Stomach (tissue), 9 donors: ENCODE measurements around the gene GPBP1. TPM values are rescaled to one million over a fixed set of nuclear protein-coding genes. Genes with fewer than 3 reads are reported as not detected.
"Not testable (repeated sequence)": the region's sequence is repeated elsewhere in the genome, so short reads cannot be mapped to it uniquely, and the experiment has no call there.

Experiments
- DNase-seq, 2 donors: peaks; one replicate each; pipeline versions ENCODE4 v3.0.0 to v3.0.0-alpha.2; 2013 to 2019
- H3K27ac ChIP-seq, 5 donors: fragments of 200-600 bp in 4 of 5; sonication (generic) in 4 of 5; one replicate each; pipeline ENCODE4 v1.5.1; 2013 to 2019; ENCODE audit warnings: mild to moderate bottlenecking in 1 of 5, moderate library complexity in 1 of 5
- H3K27me3 ChIP-seq, 3 donors: fragments of 200-600 bp; sonication (generic); one replicate each; pipeline ENCODE4 v1.5.1; 2017 to 2019; ENCODE audit warnings: mixed run types in 1 of 3
- H3K36me3 ChIP-seq, 4 donors: fragments of 200-600 bp; sonication (generic); 1 replicate in 3 of 4; 2 replicates in 1 of 4; pipeline ENCODE4 v1.5.1; 2016 to 2019
- H3K4me1 ChIP-seq, 4 donors: fragments of 200-600 bp; sonication (generic); one replicate each; pipeline ENCODE4 v1.5.1; 2016 to 2019
- H3K4me3 ChIP-seq, 4 donors: fragments of 200-600 bp; sonication (generic) in 3 of 4; one replicate each; pipeline ENCODE4 v1.5.1; 2016 to 2019; ENCODE audit warnings: mild to moderate bottlenecking in 1 of 4
- H3K9me3 ChIP-seq, 4 donors: fragments of 200-600 bp; sonication (generic); one replicate each; pipeline ENCODE4 v1.5.1; 2016 to 2019
- EP300 ChIP-seq: sonication (generic); formaldehyde crosslinking; IDR thresholded peaks from one replicate; pipeline ENCODE4 v1.6.1; 2017; ENCODE audit warnings: antibody characterized with exemption
- POLR2A ChIP-seq, 4 donors: fragments of 450-650 bp; IDR thresholded peaks; one replicate each; pipeline ENCODE4 v1.6.1; 2016; ENCODE audit warnings: antibody characterized with exemption in 4 of 4, control low read depth in 2 of 4, mild to moderate bottlenecking in 1 of 4, moderate library complexity in 1 of 4
- POLR2AphosphoS5 ChIP-seq, 3 donors: sonication (generic); formaldehyde crosslinking; IDR thresholded peaks; one replicate each; pipeline ENCODE4 v1.6.1; 2016; ENCODE audit warnings: antibody characterized with exemption in 3 of 3
- WGBS, 5 donors: extraction: QIAGEN DNeasy Blood & Tissue Kit in 3 of 5; methylation state at CpG; one replicate each; pipeline versions ENCODE4 v1.1.5 to v1.1.7; 2013 to 2018; 5-methylcytosine and 5-hydroxymethylcytosine counted together
- intact Hi-C: fragments of 100-400 bp; cut with DNase I; formaldehyde crosslinking; loops from one replicate; pipeline ENCODE4 v1.15.1; 2023; ENCODE audit warnings: low total_unique reads
- polyA plus RNA-seq, 3 donors: library from polyadenylated mRNA; stranded (reverse); fragments of 200-250 nt; gene quantifications; one replicate each; pipeline ENCODE4 v1.2.3, GENCODE V29; 2013
- total RNA-seq, 5 donors: library from RNA; depleted of rRNA; stranded (reverse); fragments of >200 nt; gene quantifications; one replicate each; pipeline versions ENCODE4 v1.1.0 to v1.2.3, GENCODE V29; 2014 to 2016
- TF ChIP-seq, protein P1 (sequence below), 7 experiments: fragments of 450-650 bp in 4 of 7; fragments of 200-600 bp in 3 of 7; sonication (generic) in 3 of 7; IDR thresholded peaks; one replicate each; pipeline ENCODE4 v1.5.1; 2016 to 2019; ENCODE audit warnings: antibody characterized with exemption in 7 of 7, control low read depth in 2 of 7, mild to moderate bottlenecking in 1 of 7
- donor health status: healthy with polysubstance abuse.
- donor health status: Bipolar disorder and iron deficiency.
- donor health status: healthy.

GPBP1 gene
- total and polyA plus RNA-seq, 8 donors: 29.8 to 155 (median 54.6) TPM

DNA sequence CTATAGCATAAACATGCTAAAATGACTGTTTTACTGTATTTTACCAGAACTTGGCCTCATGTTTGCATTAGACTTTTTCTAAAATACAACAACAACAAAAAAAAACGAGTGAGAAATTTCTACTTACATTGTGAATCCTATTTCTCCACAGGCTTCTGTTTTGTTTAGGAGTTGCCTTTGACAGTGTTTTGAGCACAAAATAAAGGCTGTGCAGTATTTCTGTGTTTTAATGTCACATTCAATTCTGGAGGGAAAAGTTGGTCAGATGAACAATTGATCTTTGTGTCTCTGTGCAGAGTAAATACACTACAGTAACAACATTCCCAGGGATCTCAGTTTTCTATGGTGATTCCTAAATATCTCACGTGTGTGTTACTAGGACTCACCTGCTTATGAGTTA lies 131.1 kb downstream of the GPBP1 start:
- Histone ChIP-seq H3K27me3 (no peaks in the 10 kb centered on the region), H3K36me3 (no peaks in the 10 kb centered on the region), H3K4me3 (no peak overlapping the region), H3K4me1 (no peaks in the 10 kb centered on the region), H3K9me3 (peaks cover 0 to 15% (median 2%) of the 10 kb centered on the region in 4 donors), H3K27ac (no peak overlapping the region)
- WGBS, 5 donors: 56 to 75% (median 61%) methylated on average over 2 of the region's 2 CpGs
- TF ChIP-seq POLR2A (IDR thresholded peaks at IDR 0.05) (no peak), POLR2AphosphoS5 (IDR thresholded peaks at IDR 0.05) (no peak), EP300 (no peak)
- TF ChIP-seq, protein P1, sequence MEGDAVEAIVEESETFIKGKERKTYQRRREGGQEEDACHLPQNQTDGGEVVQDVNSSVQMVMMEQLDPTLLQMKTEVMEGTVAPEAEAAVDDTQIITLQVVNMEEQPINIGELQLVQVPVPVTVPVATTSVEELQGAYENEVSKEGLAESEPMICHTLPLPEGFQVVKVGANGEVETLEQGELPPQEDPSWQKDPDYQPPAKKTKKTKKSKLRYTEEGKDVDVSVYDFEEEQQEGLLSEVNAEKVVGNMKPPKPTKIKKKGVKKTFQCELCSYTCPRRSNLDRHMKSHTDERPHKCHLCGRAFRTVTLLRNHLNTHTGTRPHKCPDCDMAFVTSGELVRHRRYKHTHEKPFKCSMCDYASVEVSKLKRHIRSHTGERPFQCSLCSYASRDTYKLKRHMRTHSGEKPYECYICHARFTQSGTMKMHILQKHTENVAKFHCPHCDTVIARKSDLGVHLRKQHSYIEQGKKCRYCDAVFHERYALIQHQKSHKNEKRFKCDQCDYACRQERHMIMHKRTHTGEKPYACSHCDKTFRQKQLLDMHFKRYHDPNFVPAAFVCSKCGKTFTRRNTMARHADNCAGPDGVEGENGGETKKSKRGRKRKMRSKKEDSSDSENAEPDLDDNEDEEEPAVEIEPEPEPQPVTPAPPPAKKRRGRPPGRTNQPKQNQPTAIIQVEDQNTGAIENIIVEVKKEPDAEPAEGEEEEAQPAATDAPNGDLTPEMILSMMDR (IDR thresholded peaks at IDR 0.05): no peak
- no peak for DNase-seq
- intact Hi-C loops: loop anchor here (5.0 to 10.0 kb wide), 2 partner anchors 200 to 1157 kb away; partner anchors contain the start of gene PLK2

DNA sequence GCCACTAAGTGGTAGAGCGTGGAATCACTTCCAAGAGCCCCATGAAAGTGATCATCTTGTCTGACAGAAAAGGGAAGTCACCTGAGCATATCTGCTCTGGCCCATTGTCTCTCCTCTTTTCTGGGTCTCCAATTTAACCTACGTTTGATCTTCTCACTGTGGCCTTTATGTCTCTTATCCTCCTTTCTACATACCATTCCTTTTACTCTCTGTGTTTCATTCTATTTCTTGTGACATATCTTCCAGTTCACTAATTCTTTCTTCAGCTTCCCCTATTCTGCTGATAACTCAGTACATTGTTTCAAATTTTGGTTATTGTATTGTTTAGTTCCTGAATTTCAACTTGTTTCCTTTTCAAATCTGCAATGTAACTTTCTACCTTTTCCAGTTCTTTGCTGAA lies 132.5 kb downstream of the GPBP1 start:
- Histone ChIP-seq H3K4me3 (no peak overlapping the region), H3K9me3 (peaks cover 0 to 15% (median 2%) of the 10 kb centered on the region in 4 donors), H3K4me1 (peaks cover 0 to 4% (median under 1%) of the 10 kb centered on the region in 4 donors), H3K27ac (no peak overlapping the region), H3K36me3 (no peaks in the 10 kb centered on the region), H3K27me3 (no peaks in the 10 kb centered on the region)
- intact Hi-C loops: loop anchor here (10.0 kb wide), 1 partner anchor 198 kb away; no protein-coding TSS in a partner anchor
- no peak for DNase-seq
- 92 to 100% (median 98%) methylated on average over 2 of the region's 2 CpGs for WGBS, 5 donors
- TF ChIP-seq EP300 (no peak), POLR2A (IDR thresholded peaks at IDR 0.05) (no peak), POLR2AphosphoS5 (IDR thresholded peaks at IDR 0.05) (no peak)
- TF ChIP-seq, protein P1 (IDR thresholded peaks at IDR 0.05): no peak

DNA sequence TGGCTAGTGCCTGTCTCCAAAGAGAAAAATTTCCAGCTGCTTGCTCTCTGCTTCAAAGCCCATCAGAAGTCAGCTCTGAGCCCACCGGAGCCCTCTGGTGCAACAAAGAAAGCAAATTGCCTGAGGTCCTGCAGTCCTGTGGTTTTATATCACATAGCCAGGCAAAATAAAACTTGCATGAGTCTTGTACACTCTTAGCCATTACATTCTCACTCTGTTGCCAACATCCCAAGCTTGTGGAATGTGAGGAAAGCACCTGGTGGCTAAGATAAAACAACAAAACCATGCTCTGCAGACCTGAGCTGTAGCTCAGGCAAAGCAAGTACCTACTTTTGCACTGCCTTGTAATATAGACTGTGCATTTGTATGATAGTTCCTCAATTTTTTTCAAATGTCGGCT lies 133.7 kb downstream of the GPBP1 start:
- Histone ChIP-seq H3K36me3 (no peaks in the 10 kb centered on the region), H3K27me3 (no peaks in the 10 kb centered on the region), H3K27ac (no peak overlapping the region), H3K9me3 (peaks cover 0 to 15% (median 2%) of the 10 kb centered on the region in 4 donors), H3K4me1 (peaks cover 0 to 9% (median 2%) of the 10 kb centered on the region in 4 donors), H3K4me3 (no peak overlapping the region)
- intact Hi-C loops: loop anchor here (10.0 kb wide), 1 partner anchor 197 kb away; no protein-coding TSS in a partner anchor
- TF ChIP-seq, protein P1 (IDR thresholded peaks at IDR 0.05): no peak
- TF ChIP-seq POLR2AphosphoS5 (IDR thresholded peaks at IDR 0.05): no peak
- no peak for TF ChIP-seq POLR2A (IDR thresholded peaks at IDR 0.05)
- TF ChIP-seq EP300: no peak
- WGBS, 5 donors: 84 to 93% (median 90%) methylated on average over 2 of the region's 2 CpGs
- no peak for DNase-seq

DNA sequence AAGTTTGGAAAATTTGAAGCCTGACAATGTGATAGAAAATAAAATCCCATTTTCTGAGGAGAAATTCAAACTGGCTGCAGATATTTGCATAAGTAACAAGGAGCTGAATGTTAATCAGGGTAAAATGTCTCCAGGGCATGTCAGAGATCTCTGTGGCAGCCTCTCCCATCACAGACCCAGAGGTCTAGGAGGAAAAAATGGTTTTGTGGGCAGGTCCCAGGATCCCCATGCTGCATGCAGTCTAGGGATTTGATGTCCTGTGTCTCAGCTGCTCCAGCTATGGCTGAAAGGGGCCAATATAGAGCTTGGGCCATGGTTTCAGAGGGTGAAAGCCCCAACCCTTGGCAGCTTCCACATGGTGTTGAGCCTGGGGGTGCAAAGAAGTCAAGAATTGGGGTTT lies 135.2 kb downstream of the GPBP1 start:
- not testable (repeated sequence) for H3K4me1 ChIP-seq, H3K4me3 ChIP-seq, H3K27me3 ChIP-seq, DNase-seq, H3K27ac ChIP-seq, H3K36me3 ChIP-seq
- peaks cover 0 to 15% (median 2%) of the 10 kb centered on the region in 4 donors for H3K9me3 ChIP-seq
- intact Hi-C loops: loop anchor here (10.0 kb wide), 1 partner anchor 196 kb away; no protein-coding TSS in a partner anchor

DNA sequence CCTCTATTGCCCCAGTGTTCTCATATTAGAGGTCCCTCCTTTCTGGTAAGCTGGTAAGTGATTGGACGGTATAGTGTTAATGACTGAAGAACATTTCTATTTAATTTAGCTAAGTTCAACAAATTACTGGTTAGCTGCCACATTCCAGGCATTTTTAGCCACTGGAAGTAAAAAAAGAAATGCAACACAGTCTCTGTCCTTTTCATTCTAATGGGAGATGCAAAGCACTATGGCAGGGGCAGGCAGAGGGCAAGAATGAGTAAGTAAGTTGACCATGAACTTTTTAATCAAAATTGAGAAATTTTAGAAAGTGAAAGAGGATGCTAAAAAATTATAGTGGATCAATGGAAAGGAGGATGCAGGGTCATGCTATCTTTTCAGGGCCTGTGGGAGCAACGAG lies 137.4 kb downstream of the GPBP1 start:
- 64 to 83% (median 75%) methylated on average over 2 of the region's 2 CpGs for WGBS, 5 donors
- Histone ChIP-seq H3K36me3 (no peaks in the 10 kb centered on the region), H3K4me3 (no peak overlapping the region), H3K27ac (no peak overlapping the region), H3K9me3 (peaks cover 0 to 11% (median 2%) of the 10 kb centered on the region in 4 donors), H3K27me3 (no peaks in the 10 kb centered on the region), H3K4me1 (peaks cover 0 to 9% (median 2%) of the 10 kb centered on the region in 4 donors)
- TF ChIP-seq POLR2AphosphoS5 (IDR thresholded peaks at IDR 0.05): no peak
- TF ChIP-seq, protein P1 (IDR thresholded peaks at IDR 0.05): no peak
- TF ChIP-seq POLR2A (IDR thresholded peaks at IDR 0.05): no peak
- no peak for TF ChIP-seq EP300
- intact Hi-C loops: no loop called here
- DNase-seq: no peak
